Head of caudate nucleus (tissue), 42 donors: ENCODE data around the gene NT5C3A.
"Not testable (repeated sequence)": the region's sequence is repeated elsewhere in the genome, so short reads cannot be mapped to it uniquely, and the experiment has no call there.

Experiments used
- DNase-seq, 42 donors: peaks; one replicate each; pipeline versions ENCODE4 v3.0.0 to v3.0.0-alpha.2; 2020 to 2021; ENCODE audit warnings: mixed read lengths in 7 of 42
- intact Hi-C: fragments of 100-400 bp; cut with DNase I; formaldehyde crosslinking; loops from one replicate; pipeline ENCODE4 v1.15.0; 2022

Gene NT5C3A

GRCh38 chr7:33050535-33051318, 11.8 kb downstream of the NT5C3A start:
- peak in 14 of 42 donors; percentile 3 to 61 (median 28) for DNase-seq
- intact Hi-C loops: no loop called here

GRCh38 chr7:33048704-33049103, 13.9 kb downstream of the NT5C3A start:
- intact Hi-C loops: no loop called here
- no peak for DNase-seq

- intact Hi-C loops: no loop called here
- no peak for DNase-seq
These were observed 14.3 kb downstream of the NT5C3A start for GRCh38 chr7:33048257-33048656.

- intact Hi-C loops: no loop called here
- no peak for DNase-seq
These were observed 17.6 kb downstream of the NT5C3A start for GRCh38 chr7:33044986-33045385.

GRCh38 chr7:33044401-33044718, 18.2 kb downstream of the NT5C3A start:
- intact Hi-C loops: no loop called here
- DNase-seq: no peak

GRCh38 chr7:33043501-33044400, 18.8 kb downstream of the NT5C3A start:
- intact Hi-C loops: no loop called here
- no peak for DNase-seq

DNA sequence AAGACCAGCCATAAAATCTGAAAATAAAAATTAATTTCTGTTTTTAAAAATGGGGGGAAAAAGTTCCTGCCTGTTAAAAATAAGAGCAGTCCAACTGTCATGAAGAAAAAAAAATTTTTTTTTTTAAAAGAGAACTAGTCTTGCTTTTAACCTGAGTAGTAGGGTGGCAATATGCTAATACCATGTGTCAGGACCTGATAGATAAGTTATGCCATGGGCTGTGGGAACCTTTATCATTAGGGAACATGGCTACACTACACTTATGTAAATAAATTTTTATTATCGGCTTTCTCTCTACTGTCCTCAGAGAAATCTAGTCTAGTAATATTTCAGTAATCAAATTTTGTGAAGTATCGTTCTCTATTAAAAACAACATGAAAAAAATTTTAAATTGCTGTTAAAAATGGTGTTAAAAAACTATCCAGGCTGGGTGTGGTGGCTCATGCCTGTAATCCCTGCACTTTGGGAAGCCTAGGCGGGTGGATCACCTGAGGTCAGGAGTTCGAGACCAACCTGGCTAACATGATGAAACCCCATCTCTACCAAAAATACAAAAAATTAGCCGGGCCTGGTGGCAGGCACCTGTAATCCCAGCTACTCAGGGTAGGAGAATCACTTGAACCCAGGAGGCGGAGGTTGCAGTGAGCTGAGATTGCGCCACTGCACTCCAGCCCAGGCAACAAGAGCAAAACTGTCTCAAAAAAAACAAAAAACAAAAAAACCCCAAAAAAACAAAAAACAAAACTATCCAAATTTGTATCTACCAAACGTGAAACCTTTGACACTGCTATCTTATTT, 20.7 kb downstream of the NT5C3A start:
- no peak for DNase-seq
- intact Hi-C loops: no loop called here

GRCh38 chr7:33040803-33041516, 21.6 kb downstream of the NT5C3A start:
- intact Hi-C loops: no loop called here
- DNase-seq: peak in 23 of 42 donors; percentile 8 to 72 (median 43)

DNA sequence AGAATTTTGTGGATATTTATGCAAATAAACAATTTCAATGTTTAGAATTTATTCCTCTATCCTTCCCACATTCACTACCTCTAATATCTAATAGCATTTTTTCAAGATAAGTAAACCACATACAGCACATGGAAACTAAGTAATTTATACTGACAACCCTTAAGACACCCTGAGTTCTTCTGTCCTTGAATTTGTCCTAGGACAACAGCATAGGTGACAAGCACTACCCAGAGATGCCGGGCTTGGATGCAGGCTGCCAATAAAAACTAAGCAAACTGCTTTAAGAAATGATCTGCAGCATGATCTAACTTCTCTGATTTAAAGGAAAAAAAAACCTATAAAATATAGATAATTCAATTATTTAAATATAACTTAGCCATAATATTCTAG, 22.7 kb downstream of the NT5C3A start:
- intact Hi-C loops: no loop called here
- no peak for DNase-seq

- intact Hi-C loops: no loop called here
- no peak for DNase-seq
These were observed 23.2 kb downstream of the NT5C3A start for GRCh38 chr7:33039257-33039902.

GRCh38 chr7:33038639-33039038, 23.9 kb downstream of the NT5C3A start:
- intact Hi-C loops: no loop called here
- no peak for DNase-seq

DNA sequence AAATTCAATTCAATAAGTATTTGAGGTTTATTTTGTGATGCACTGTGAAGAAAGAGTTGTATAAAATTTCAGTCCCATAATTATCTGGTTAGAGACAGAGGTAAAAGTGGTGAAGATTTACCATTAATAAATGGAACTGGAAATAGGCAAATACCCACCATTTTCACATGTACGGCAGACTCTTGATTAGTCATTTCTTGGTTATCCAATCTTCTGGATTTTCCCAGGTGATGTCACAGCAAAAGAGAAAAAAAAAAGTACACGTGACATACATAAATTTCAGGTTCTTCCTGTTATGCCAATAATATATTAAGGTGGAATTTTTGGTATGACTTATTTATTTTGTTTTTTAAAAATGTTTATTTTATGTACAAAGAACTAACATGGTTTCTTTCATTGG, 26.8 kb downstream of the NT5C3A start:
- intact Hi-C loops: no loop called here
- no peak for DNase-seq

DNA sequence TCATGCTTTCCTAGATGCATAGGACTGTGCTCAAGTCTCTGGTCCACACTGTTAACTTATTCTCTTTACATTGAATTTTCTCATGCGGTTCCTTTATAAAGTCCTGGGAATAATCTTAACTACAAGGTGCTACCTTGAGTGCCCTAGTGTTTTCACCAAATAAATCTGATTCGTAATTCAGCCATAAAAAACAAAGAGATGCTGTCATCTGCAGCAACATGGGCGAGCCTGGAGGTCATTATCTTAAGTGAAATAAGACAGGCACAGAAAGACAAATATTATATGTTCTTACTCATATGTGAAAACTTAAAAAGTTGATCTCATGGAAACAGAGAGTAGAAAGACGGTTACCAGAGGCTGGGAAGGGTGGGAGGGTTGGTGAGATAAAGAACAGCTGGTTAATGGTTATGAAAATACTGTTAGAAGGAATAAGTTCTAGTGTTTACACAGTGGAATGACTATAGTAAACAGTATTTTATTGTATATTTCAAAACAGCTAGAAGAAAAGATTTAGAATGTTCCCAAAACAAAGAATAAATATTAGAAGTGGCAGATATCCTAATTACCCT, 38.3 kb downstream of the NT5C3A start:
- no peak for DNase-seq
- intact Hi-C loops: no loop called here

GRCh38 chr7:33012364-33012763, 50.2 kb downstream of the NT5C3A start:
- no peak for DNase-seq
- intact Hi-C loops: no loop called here

DNA sequence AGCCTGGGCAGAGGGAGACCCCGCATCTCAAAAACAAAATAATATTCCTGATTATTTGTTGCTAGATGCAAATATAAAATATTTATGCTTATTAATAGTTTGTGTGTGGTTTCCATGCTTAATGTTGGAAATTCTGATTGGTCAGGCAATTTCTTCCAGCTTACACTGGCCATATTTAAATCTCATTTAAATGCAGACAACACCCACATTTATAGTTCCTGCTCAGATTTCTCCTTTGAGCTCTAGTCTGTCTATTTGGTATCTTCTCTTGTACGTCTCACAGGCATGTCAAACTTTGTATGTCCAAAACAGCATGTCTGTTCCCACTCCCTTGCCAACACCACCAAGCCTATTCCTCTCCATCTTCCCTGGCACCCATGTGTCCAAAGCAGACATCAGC, 52.8 kb downstream of the NT5C3A start:
- no peak for DNase-seq
- intact Hi-C loops: no loop called here

DNA sequence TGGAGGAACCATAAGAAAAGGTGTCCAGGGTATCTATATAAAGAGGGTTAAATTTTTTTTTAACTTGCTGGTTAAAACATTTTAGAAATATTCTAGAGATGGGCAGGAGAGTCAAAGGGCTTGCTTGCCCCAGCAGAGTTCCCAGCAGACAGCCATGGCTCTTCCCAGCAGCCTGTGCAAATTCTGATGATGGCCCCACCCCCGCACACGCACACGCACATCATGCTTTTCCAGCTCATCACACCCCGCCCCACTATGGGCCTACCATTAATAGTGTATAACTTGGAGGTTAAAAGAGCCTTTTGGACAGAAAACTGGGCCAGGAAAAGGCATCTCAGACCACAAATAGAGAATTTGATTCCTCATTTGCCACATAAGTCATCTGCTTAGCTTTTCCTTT, 56.9 kb downstream of the NT5C3A start:
- intact Hi-C loops, DNase-seq: not testable (repeated sequence)

GRCh38 chr7:33005193-33005592, 57.4 kb downstream of the NT5C3A start:
- intact Hi-C loops, DNase-seq: not testable (repeated sequence)

DNA sequence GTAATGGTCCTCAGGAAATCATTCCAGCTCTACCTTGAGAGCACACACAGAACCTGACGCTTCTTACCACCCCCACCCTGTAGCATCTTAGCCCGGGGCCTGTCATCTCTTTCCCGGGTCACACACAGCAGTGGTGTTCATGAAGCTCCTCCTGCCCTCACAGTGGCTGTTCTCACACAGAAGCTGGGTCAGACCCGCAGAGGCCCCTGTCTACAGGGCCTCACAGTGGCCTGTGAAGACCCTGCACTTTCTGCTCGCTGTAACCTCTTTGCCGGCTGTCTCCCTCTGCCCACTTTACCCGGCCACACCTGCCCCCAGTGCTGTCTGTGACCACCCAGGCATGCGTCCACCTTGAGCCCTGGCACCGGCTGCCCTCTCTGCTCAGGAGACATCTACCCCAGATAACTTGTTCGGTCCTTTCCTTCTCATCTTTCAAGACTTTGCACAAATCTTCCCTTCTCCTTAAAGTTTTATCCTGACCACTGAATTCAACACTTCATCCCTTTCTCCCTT, 58.4 kb downstream of the NT5C3A start:
- DNase-seq, intact Hi-C loops: not testable (repeated sequence)
